PC-3 (cell line): Measurements from ENCODE around the gene NUP160. TPM values are rescaled to one million over a fixed set of nuclear protein-coding genes. Genes with fewer than 3 reads are reported as not detected.
"Not testable (repeated sequence)": the region's sequence is repeated elsewhere in the genome, so short reads cannot be mapped to it uniquely, and the experiment has no call there.

Experiments
- ATAC-seq: fragments of 200-7000 bp; cut with Tn5 transposase; 2 replicates; pipeline ENCODE4 v1.9.1; 2020; ENCODE audit warnings: mild to moderate bottlenecking, moderate library complexity
- BruUV-seq: library from RNA; stranded (reverse); fragments of 400-500 nt; replicated peaks from 2 replicates; lab custom pipeline; 2021; lab: Mats Ljungman, UMichigan
- CTCF ChIA-PET: fragments of 300-600 bp; sonication (Branson Sonifier 250); formaldehyde crosslinking; loops from one replicate; lab custom pipeline; 2022; ENCODE audit warnings: antibody characterized with exemption; lab: Charles Lee
- POLR2A ChIA-PET: fragments of 300-600 bp; sonication (Branson Sonifier 250); formaldehyde crosslinking; loops from one replicate; lab custom pipeline; 2022; ENCODE audit warnings: antibody characterized with exemption; ENCODE audit not compliant: unreplicated experiment; lab: Charles Lee
- DNase-seq: peaks from one replicate; pipeline ENCODE4 v3.0.0-alpha.2; 2015
- H2AFZ ChIP-seq: fragments of 300-600 bp; sonication (generic); 2 replicates; pipeline ENCODE4 v1.6.0; 2016; ENCODE audit warnings: antibody characterized with exemption, low read length
- H3F3A ChIP-seq: fragments of 300-600 bp; sonication (generic); one replicate; pipeline ENCODE4 v1.6.0; 2017; ENCODE audit warnings: antibody characterized with exemption, low read length, control low read depth, mild to moderate bottlenecking; ENCODE audit not compliant: unreplicated experiment
- H3K27ac ChIP-seq: fragments of 300-600 bp; sonication (generic); 2 replicates; pipeline ENCODE4 v1.5.1; 2016; ENCODE audit warnings: mild to moderate bottlenecking, low read length
- H3K27me3 ChIP-seq: fragments of 300-600 bp; sonication (generic); 2 replicates; pipeline ENCODE4 v1.6.1; 2016; ENCODE audit warnings: low read length, mixed read lengths
- H3K36me3 ChIP-seq: fragments of 300-600 bp; sonication (generic); 2 replicates; pipeline ENCODE4 v1.6.1; 2016; ENCODE audit warnings: low read depth, mixed run types, low read length, mixed read lengths
- H3K4me1 ChIP-seq: fragments of 300-600 bp; sonication (generic); 2 replicates; pipeline ENCODE4 v1.5.1; 2016; ENCODE audit warnings: low read length; ENCODE audit not compliant: insufficient read depth
- H3K4me2 ChIP-seq: fragments of 300-600 bp; sonication (generic); 2 replicates; pipeline ENCODE4 v1.6.0; 2016; ENCODE audit warnings: low read length
- H3K4me3 ChIP-seq: fragments of 300-600 bp; sonication (generic); 2 replicates; pipeline ENCODE4 v1.5.1; 2016; ENCODE audit warnings: mild to moderate bottlenecking, low read length, mixed read lengths
- H3K79me2 ChIP-seq: fragments of 300-600 bp; sonication (generic); 2 replicates; pipeline ENCODE4 v1.6.1; 2017; ENCODE audit warnings: low read length, mixed read lengths
- H3K9ac ChIP-seq: fragments of 300-600 bp; sonication (generic); 2 replicates; pipeline ENCODE4 v1.6.0; 2016; ENCODE audit warnings: mild to moderate bottlenecking, low read length
- H3K9me2 ChIP-seq: fragments of 300-600 bp; sonication (generic); replicated peaks from 2 replicates; pipeline ENCODE4 v1.6.1; 2016; ENCODE audit warnings: mixed run types, low read length, mixed read lengths
- H3K9me3 ChIP-seq: fragments of 300-600 bp; sonication (generic); 2 replicates; pipeline ENCODE4 v1.6.1; 2016; ENCODE audit warnings: low read length, mixed read lengths
- H4K20me1 ChIP-seq: fragments of 300-600 bp; sonication (generic); 2 replicates; pipeline ENCODE4 v1.6.1; 2016; ENCODE audit warnings: low read length, mixed read lengths
- EZH2 ChIP-seq: fragments of 300-600 bp; sonication (generic); IDR thresholded peaks from one replicate; pipeline ENCODE4 v1.6.1; 2017; ENCODE audit warnings: antibody characterized with exemption, mild to moderate bottlenecking, low read length; ENCODE audit not compliant: unreplicated experiment
- EZH2phosphoT487 ChIP-seq: fragments of 300-600 bp; sonication (generic); IDR thresholded peaks from 2 replicates; pipeline ENCODE4 v1.6.1; 2018; ENCODE audit warnings: mild to moderate bottlenecking, antibody characterized with exemption, low read length, borderline replicate concordance
- intact Hi-C: fragments of 100-400 bp; cut with micrococcal nuclease; formaldehyde crosslinking; loops from 2 replicates; pipeline ENCODE4 v1.9.0; 2023
- total RNA-seq: library from RNA; depleted of rRNA; stranded (reverse); fragments of >200 nt; gene quantifications from 2 replicates; pipeline ENCODE4 v1.2.3, GENCODE V29; 2014
- TF ChIP-seq, protein P1 (sequence below): fragments of 300-600 bp; sonication (generic); conservative IDR thresholded peaks from 2 replicates; pipeline ENCODE4 v1.5.1; 2017; ENCODE audit warnings: antibody characterized with exemption, low read depth, mild to moderate bottlenecking, low read length

Gene NUP160
- total RNA-seq, 1 experiment from 2014 or later, result 23.0 TPM

GRCh38 chr11:47773882-47774281 lies 74.3 kb downstream of the NUP160 start:
- no peaks in the 10 kb centered on the region for H3K9me3 ChIP-seq
- H3K4me2 ChIP-seq, result no peak overlapping the region
- H3K4me1 ChIP-seq, result no peaks in the 10 kb centered on the region
- no peak overlapping the region for H3K27ac ChIP-seq
- ChIA-PET CTCF (no interaction called here), POLR2A (no interaction called here)
- no peaks in the 10 kb centered on the region for H3K79me2 ChIP-seq
- no peaks in the 10 kb centered on the region for H3K27me3 ChIP-seq
- ATAC-seq (no peak), DNase-seq (no peak)
- TF ChIP-seq EZH2 (no peak), EZH2phosphoT487 (no peak)
- TF ChIP-seq, protein P1, sequence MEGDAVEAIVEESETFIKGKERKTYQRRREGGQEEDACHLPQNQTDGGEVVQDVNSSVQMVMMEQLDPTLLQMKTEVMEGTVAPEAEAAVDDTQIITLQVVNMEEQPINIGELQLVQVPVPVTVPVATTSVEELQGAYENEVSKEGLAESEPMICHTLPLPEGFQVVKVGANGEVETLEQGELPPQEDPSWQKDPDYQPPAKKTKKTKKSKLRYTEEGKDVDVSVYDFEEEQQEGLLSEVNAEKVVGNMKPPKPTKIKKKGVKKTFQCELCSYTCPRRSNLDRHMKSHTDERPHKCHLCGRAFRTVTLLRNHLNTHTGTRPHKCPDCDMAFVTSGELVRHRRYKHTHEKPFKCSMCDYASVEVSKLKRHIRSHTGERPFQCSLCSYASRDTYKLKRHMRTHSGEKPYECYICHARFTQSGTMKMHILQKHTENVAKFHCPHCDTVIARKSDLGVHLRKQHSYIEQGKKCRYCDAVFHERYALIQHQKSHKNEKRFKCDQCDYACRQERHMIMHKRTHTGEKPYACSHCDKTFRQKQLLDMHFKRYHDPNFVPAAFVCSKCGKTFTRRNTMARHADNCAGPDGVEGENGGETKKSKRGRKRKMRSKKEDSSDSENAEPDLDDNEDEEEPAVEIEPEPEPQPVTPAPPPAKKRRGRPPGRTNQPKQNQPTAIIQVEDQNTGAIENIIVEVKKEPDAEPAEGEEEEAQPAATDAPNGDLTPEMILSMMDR, result no peak
- no peak overlapping the region for H2AFZ ChIP-seq
- no TSS peak for BruUV-seq
- H3K9me2 ChIP-seq, result no peaks in the 10 kb centered on the region
- H3K9ac ChIP-seq, result no peak overlapping the region
- intact Hi-C loops, result no loop called here
- no peak overlapping the region for H3K4me3 ChIP-seq
- no peaks in the 10 kb centered on the region for H4K20me1 ChIP-seq
- peaks cover 21% of the 10 kb centered on the region for H3K36me3 ChIP-seq
- no peaks in the 10 kb centered on the region for H3F3A ChIP-seq

DNA sequence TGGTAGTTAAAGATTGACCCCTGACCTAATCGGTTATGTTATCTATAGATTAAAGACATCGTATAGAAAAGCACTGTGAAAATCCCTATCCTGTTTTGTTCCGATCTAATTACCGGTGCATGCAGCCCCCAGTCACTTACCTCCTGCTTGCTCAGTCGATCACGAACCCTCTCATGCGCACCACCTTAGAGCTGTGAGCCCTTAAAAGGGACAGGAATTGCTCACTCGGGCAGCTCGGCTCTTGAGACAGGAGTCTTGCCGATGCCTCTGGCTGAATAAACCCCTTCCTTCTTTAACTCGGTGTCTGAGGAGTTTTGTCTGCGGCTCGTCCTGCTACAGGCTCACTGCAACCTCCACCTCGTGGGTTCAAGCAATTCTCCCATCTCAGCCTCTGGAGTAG lies 78.6 kb downstream of the NUP160 start:
- H3K9me2 ChIP-seq, H3K9ac ChIP-seq, H3K9me3 ChIP-seq, H3F3A ChIP-seq, H3K36me3 ChIP-seq, H3K4me2 ChIP-seq, H3K27me3 ChIP-seq, H3K27ac ChIP-seq, DNase-seq, H2AFZ ChIP-seq, CTCF ChIA-PET, ATAC-seq, POLR2A ChIA-PET, BruUV-seq, H4K20me1 ChIP-seq, H3K4me3 ChIP-seq: not testable (repeated sequence)
- peaks cover 16% of the 10 kb centered on the region for H3K4me1 ChIP-seq
- H3K79me2 ChIP-seq, result peaks cover 35% of the 10 kb centered on the region
- intact Hi-C loops, result loop anchor here (5.0 kb wide), 2 partner anchors 78 to 127 kb away; partner anchors contain the start of genes MTCH2 and NUP160

DNA sequence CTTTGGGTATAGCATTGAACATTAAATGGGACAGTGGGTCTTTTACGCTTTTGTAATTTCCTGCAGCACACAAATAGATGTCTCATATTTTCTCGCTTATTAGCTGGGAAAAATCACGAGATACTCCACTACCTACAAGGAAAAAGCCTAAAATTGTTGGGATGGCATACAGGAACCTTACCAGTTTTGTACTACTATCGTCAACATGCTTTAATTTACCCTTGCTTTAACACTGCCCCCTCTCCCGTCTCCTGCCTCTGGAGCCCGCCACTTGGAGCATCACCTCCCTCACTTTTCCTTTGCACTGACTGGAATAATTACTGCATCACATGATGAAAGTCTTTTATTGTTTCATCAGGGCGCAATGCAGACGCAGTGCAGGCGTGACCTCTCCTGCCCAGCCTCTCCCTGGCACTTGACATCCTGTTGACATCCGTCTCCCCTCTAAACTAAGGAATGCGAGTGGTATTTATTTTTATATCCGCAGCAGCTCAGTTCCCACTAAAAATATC lies 80.0 kb downstream of the NUP160 start:
- peak overlapping the region; percentile 73 for H2AFZ ChIP-seq
- ATAC-seq (no peak), DNase-seq (peak; percentile 6)
- ChIA-PET CTCF (no interaction called here), POLR2A (no interaction called here)
- peaks cover 14% of the 10 kb centered on the region for H4K20me1 ChIP-seq
- intact Hi-C loops, result loop anchor here (5.0 kb wide), 2 partner anchors 79 to 126 kb away; partner anchors contain the start of genes MTCH2 and NUP160
- no peaks in the 10 kb centered on the region for H3K9me3 ChIP-seq
- no peaks in the 10 kb centered on the region for H3K27me3 ChIP-seq
- peak overlapping the region; percentile 91 for H3K27ac ChIP-seq
- peaks cover 16% of the 10 kb centered on the region for H3K36me3 ChIP-seq
- H3K4me3 ChIP-seq, result peak overlapping the region; percentile 71
- no TSS peak for BruUV-seq
- peak overlapping the region; percentile 92 for H3K4me2 ChIP-seq
- peak overlapping the region; percentile 99 for H3K9ac ChIP-seq
- no peaks in the 10 kb centered on the region for H3K9me2 ChIP-seq
- H3F3A ChIP-seq, result no peaks in the 10 kb centered on the region
- TF ChIP-seq EZH2phosphoT487 (no peak), EZH2 (no peak)
- TF ChIP-seq, protein P1, result no peak
- peaks cover 16% of the 10 kb centered on the region for H3K4me1 ChIP-seq
- peaks cover 49% of the 10 kb centered on the region for H3K79me2 ChIP-seq
